ENCODE results near the gene SRSF10. TPM values are rescaled to one million over a fixed set of nuclear protein-coding genes. Genes with fewer than 3 reads are reported as not detected.

SRSF10 gene
- total and polyA plus RNA-seq, 2 of the 8 experiments (the other 6 are each of a cell fraction or from before 2014, with no cell fraction given) = 155 to 194 TPM

- TF ChIP-seq EP300 (IDR thresholded peaks at IDR 0.05; ENCODE audit: borderline replicate concordance in 1 of 2, low read depth in 2 of 2, low read length in 2 of 2) (no peak), HDAC2 (IDR thresholded peaks at IDR 0.05; ENCODE audit: borderline replicate concordance in 1 of 2, low read depth in 2 of 2, low read length in 2 of 2) (no peak), HDAC6 (IDR thresholded peaks at IDR 0.05; ENCODE audit: low read depth, low read length) (no peak), NANOG (IDR thresholded peaks at IDR 0.05; ENCODE audit: insufficient read depth, low read depth, low read length, poor library complexity, severe bottlenecking) (no peak), ATF3 (IDR thresholded peaks at IDR 0.05; ENCODE audit: insufficient read depth, low read depth, low read length) (no peak), BRCA1 (IDR thresholded peaks at IDR 0.05; ENCODE audit: low read depth, low read length) (no peak)
Measured at GRCh38 chr1:23957096-23957495, 23.0 kb downstream of the SRSF10 start (continued).

All from H1 (cell line).